Endothelial cell of umbilical vein (primary cell): ENCODE data around the gene PTBP2. TPM values are rescaled to one million over a fixed set of nuclear protein-coding genes. Genes with fewer than 3 reads are reported as not detected.

ENCODE experiments used
- BruUV-seq: library from RNA; stranded (reverse); fragments of 400-500 nt; replicated peaks from 2 replicates; lab custom pipeline; 2021; lab: Mats Ljungman, UMichigan
- CTCF ChIA-PET: fragments of 300-600, 350-600 bp; sonication (Branson Sonifier 250); formaldehyde crosslinking; loops from one replicate; lab custom pipeline; 2021; ENCODE audit warnings: antibody characterized with exemption, inconsistent platforms; lab: Charles Lee
- POLR2A ChIA-PET: fragments of 300-600, 350-600 bp; sonication (Branson Sonifier 250); formaldehyde crosslinking; loops from one replicate; lab custom pipeline; 2021; ENCODE audit warnings: antibody characterized with exemption, inconsistent platforms; lab: Charles Lee
- DNase-seq: peaks from one replicate; pipeline ENCODE4 v3.0.0-alpha.2; 2011; ENCODE audit warnings: low read depth, low spot score
- FAIRE-seq: peaks from 2 replicates; lab custom pipeline; 2011; peaks lifted over from hg19 to GRCh38; lab: Jason Lieb, UNC
- H2AFZ ChIP-seq: 2 replicates; pipeline ENCODE4 v1.6.0; 2012; ENCODE audit warnings: low read depth, low read length, control low read depth, inconsistent platforms
- H3K27ac ChIP-seq: 2 replicates; pipeline ENCODE4 v1.5.1; 2011; ENCODE audit warnings: low read depth, mild to moderate bottlenecking, control low read depth, low read length, moderate library complexity; ENCODE audit not compliant: insufficient read depth
- H3K27me3 ChIP-seq, 2 experiments: 2 replicates each; pipeline versions ENCODE4 v1.6.0 to v1.6.1; 2011; ENCODE audit warnings: low read length in 2 of 2, mixed read lengths in 1 of 2; ENCODE audit not compliant: control insufficient read depth in 2 of 2, insufficient read depth in 2 of 2
- H3K36me3 ChIP-seq, 2 experiments: 2 replicates in 1 of 2; 3 replicates in 1 of 2; pipeline ENCODE4 v1.5.1; 2011; ENCODE audit warnings: low read length in 2 of 2, mild to moderate bottlenecking in 1 of 2, moderate library complexity in 1 of 2; ENCODE audit not compliant: control insufficient read depth in 2 of 2, insufficient read depth in 2 of 2; ENCODE audit errors: extremely low read depth in 1 of 2
- H3K4me1 ChIP-seq: 3 replicates; pipeline ENCODE4 v1.5.1; 2011; ENCODE audit warnings: mild to moderate bottlenecking, low read length; ENCODE audit not compliant: control insufficient read depth, insufficient read depth; ENCODE audit errors: extremely low read depth
- H3K4me2 ChIP-seq: 2 replicates; pipeline ENCODE4 v1.6.1; 2011; ENCODE audit warnings: low read length, control low read depth, mixed read lengths; ENCODE audit not compliant: insufficient read depth
- H3K4me3 ChIP-seq, 3 experiments: fragments of 200-600 bp in 1 of 3; sonication (generic), shearing (Covaris generic) in 1 of 3; replicated peaks in 1 of 3; 2 replicates each; pipeline ENCODE4 v1.5.1; 2011 to 2016; ENCODE audit warnings: control low read depth in 3 of 3, low read length in 3 of 3, mild to moderate bottlenecking in 2 of 3, inconsistent platforms in 1 of 3, low read depth in 1 of 3, moderate library complexity in 1 of 3; ENCODE audit not compliant: insufficient read depth in 1 of 3
- H3K79me2 ChIP-seq: 2 replicates; pipeline ENCODE4 v1.6.0; 2012; ENCODE audit warnings: low read length, inconsistent platforms; ENCODE audit not compliant: control insufficient read depth, insufficient read depth
- H3K9ac ChIP-seq: replicated peaks from 2 replicates; pipeline ENCODE3; 2011; ENCODE audit warnings: low read length, control low read depth; ENCODE audit not compliant: insufficient read depth; ENCODE audit errors: extremely low read depth
- H3K9me1 ChIP-seq: replicated peaks from 3 replicates; pipeline ENCODE4 v1.6.0; 2011; ENCODE audit warnings: mild to moderate bottlenecking, low read length; ENCODE audit not compliant: control insufficient read depth, insufficient read depth; ENCODE audit errors: extremely low read depth
- H3K9me3 ChIP-seq: replicated peaks from 2 replicates; pipeline ENCODE4 v1.5.1; 2012; ENCODE audit warnings: low read length, inconsistent platforms; ENCODE audit not compliant: control insufficient read depth, insufficient read depth
- H4K20me1 ChIP-seq: replicated peaks from 2 replicates; pipeline ENCODE3; 2011; ENCODE audit warnings: mild to moderate bottlenecking, low read length; ENCODE audit not compliant: control insufficient read depth, insufficient read depth; ENCODE audit errors: extremely low read depth
- CTCF ChIP-seq, 2 donors: IDR thresholded peaks; 1 replicate in 1 of 2; 2 replicates in 1 of 2; pipeline ENCODE4 v1.5.1; 2011; ENCODE audit warnings: low read length in 2 of 2, mild to moderate bottlenecking in 2 of 2, moderate library complexity in 2 of 2, control low read depth in 1 of 2, inconsistent platforms in 1 of 2, low read depth in 1 of 2; ENCODE audit not compliant: insufficient read depth in 1 of 2; ENCODE audit errors: extremely low read depth in 1 of 2
- EZH2 ChIP-seq: IDR thresholded peaks from 2 replicates; pipeline ENCODE4 v1.6.1; 2012; ENCODE audit warnings: borderline replicate concordance, low read depth, mild to moderate bottlenecking, moderate library complexity, low read length, inconsistent platforms; ENCODE audit not compliant: severe bottlenecking
- FOS ChIP-seq: IDR thresholded peaks from 2 replicates; pipeline ENCODE4 v1.6.1; 2011; ENCODE audit warnings: mild to moderate bottlenecking, low read length, moderate library complexity, borderline replicate concordance; ENCODE audit not compliant: insufficient read depth
- GATA2 ChIP-seq: IDR thresholded peaks from 2 replicates; pipeline ENCODE4 v1.7.0; 2011; ENCODE audit warnings: low read depth, mild to moderate bottlenecking, moderate library complexity, mixed read lengths, low read length; ENCODE audit not compliant: insufficient read length, insufficient read depth
- JUN ChIP-seq: IDR thresholded peaks from 2 replicates; pipeline ENCODE4 v1.6.1; 2011; ENCODE audit warnings: borderline replicate concordance, low read depth; ENCODE audit not compliant: insufficient read length, insufficient read depth
- MAX ChIP-seq: IDR thresholded peaks from 2 replicates; pipeline ENCODE4 v1.6.1; 2011; ENCODE audit not compliant: insufficient read depth, insufficient read length
- MYC ChIP-seq: IDR thresholded peaks from one replicate; pipeline ENCODE4 v1.6.1; 2011; ENCODE audit warnings: mild to moderate bottlenecking, low read depth, low read length
- POLR2A ChIP-seq: IDR thresholded peaks from 2 replicates; pipeline ENCODE4 v1.6.1; 2012; ENCODE audit warnings: low read depth, mild to moderate bottlenecking, control low read depth, low read length
- POLR2AphosphoS5 ChIP-seq: IDR thresholded peaks from 2 replicates; pipeline ENCODE4 v1.6.1; 2012; ENCODE audit warnings: low read depth, mild to moderate bottlenecking, control low read depth, low read length, moderate library complexity; ENCODE audit not compliant: insufficient read depth
- dilution Hi-C: fragments of 300-500 bp; cut with MboI; formaldehyde crosslinking; loops from one replicate; pipeline ENCODE4 v1.15.0; 2019; ENCODE audit warnings: low sequenced_read_pairs; ENCODE audit not compliant: extremely low pct_ligation_motif_present
- intact Hi-C: fragments of 100-400 bp; cut with micrococcal nuclease; formaldehyde crosslinking; loops from one replicate; pipeline ENCODE4 v1.10.0; 2022
- polyA plus RNA-seq, 4 experiments: library from polyadenylated mRNA; depleted of rRNA in 3 of 4; stranded (reverse) in 3 of 4; unstranded in 1 of 4; fragments of >200 nt; gene quantifications; 2 replicates each; pipeline versions ENCODE4 v1.2.1 to v1.2.3, GENCODE V29; 2011 to 2012; ENCODE audit warnings: missing spikeins in 1 of 4
- total RNA-seq: library from RNA; stranded (reverse); gene quantifications from 2 replicates; pipeline ENCODE4 v1.2.3, GENCODE V29; 2021

PTBP2 gene
- total and polyA plus RNA-seq, 2 donors (not counting 3 experiments of a cell fraction or from before 2014, with no cell fraction given): 7.7 to 27.0 TPM

- no peak overlapping the region for H2AFZ ChIP-seq
- no peaks in the 10 kb centered on the region for H3K79me2 ChIP-seq
- no peak overlapping the region for H3K27ac ChIP-seq
- H3K9ac ChIP-seq: no peak overlapping the region
- dilution Hi-C loops: no loop called here
- no peaks in the 10 kb centered on the region for H4K20me1 ChIP-seq
- TF ChIP-seq EZH2 (no peak), JUN (no peak), POLR2A (no peak), GATA2 (no peak), MAX (no peak), FOS (no peak), POLR2AphosphoS5 (no peak), MYC (no peak), CTCF (IDR thresholded peaks at IDR 0.05; ENCODE audit: extremely low read depth in 1 of 2, insufficient read depth in 1 of 2, low read depth in 1 of 2, low read length in 2 of 2) (no peak)
- no peak overlapping the region for H3K4me3 ChIP-seq
- H3K9me3 ChIP-seq: no peaks in the 10 kb centered on the region
- H3K4me2 ChIP-seq: no peak overlapping the region
- no peaks in the 10 kb centered on the region for H3K27me3 ChIP-seq
- CTCF ChIA-PET: interaction anchor here (1.0 to 1.4 kb wide), 4 partner anchors 9 to 589 kb away, joined by 3 to 4 read pairs (median 3); no protein-coding TSS in a partner anchor
- no TSS peak for BruUV-seq
- no peaks in the 10 kb centered on the region for H3K36me3 ChIP-seq
- intact Hi-C loops: no loop called here
- POLR2A ChIA-PET: no interaction called here
- H3K4me1 ChIP-seq: no peaks in the 10 kb centered on the region
- DNase-seq (no peak), FAIRE-seq (no peak)
- no peaks in the 10 kb centered on the region for H3K9me1 ChIP-seq
Observed at GRCh38 chr1:96825231-96825630, 103.6 kb downstream of the PTBP2 start.
